Mammary epithelial cell (primary cell): Measurements from ENCODE around the gene PCMTD2.

Experiments used
- CTCF ChIP-seq, 2 donors: IDR thresholded peaks in 1 of 2; conservative IDR thresholded peaks in 1 of 2; 2 replicates each; pipeline ENCODE4 v1.5.1; 2011 to 2012; ENCODE audit warnings: inconsistent platforms in 2 of 2, low read length in 2 of 2, mild to moderate bottlenecking in 2 of 2, control low read depth in 1 of 2, low read depth in 1 of 2; ENCODE audit not compliant: insufficient read depth in 1 of 2; ENCODE audit errors: extremely low read depth in 1 of 2
- EZH2 ChIP-seq: IDR thresholded peaks from 2 replicates; pipeline ENCODE4 v1.6.1; 2012; ENCODE audit warnings: low read length, inconsistent platforms, borderline replicate concordance

- TF ChIP-seq CTCF (conservative IDR thresholded peaks at IDR 0.05 in 1 of 2, IDR thresholded peaks at IDR 0.05 in 1 of 2; ENCODE audit: extremely low read depth in 1 of 2, insufficient read depth in 1 of 2, low read depth in 1 of 2, low read length in 2 of 2): no peak
- TF ChIP-seq EZH2: no peak
Observed at GRCh38 chr20:64228086-64228653, 27.4 kb upstream of the PCMTD2 start.
